HG03571 (cell line): ENCODE data around the gene PSMD4.
"Not testable (repeated sequence)": the region's sequence is repeated elsewhere in the genome, so short reads cannot be mapped to it uniquely, and the experiment has no call there.

Experiments used
- ATAC-seq: cut with Tn5 transposase; IDR thresholded peaks from one replicate; pipeline ENCODE4 v1.9.1; 2021; ENCODE audit not compliant: unreplicated experiment

The PSMD4 gene

GRCh38 chr1:151267760-151268159, 13.2 kb downstream of the PSMD4 start:
- no peak for ATAC-seq

DNA sequence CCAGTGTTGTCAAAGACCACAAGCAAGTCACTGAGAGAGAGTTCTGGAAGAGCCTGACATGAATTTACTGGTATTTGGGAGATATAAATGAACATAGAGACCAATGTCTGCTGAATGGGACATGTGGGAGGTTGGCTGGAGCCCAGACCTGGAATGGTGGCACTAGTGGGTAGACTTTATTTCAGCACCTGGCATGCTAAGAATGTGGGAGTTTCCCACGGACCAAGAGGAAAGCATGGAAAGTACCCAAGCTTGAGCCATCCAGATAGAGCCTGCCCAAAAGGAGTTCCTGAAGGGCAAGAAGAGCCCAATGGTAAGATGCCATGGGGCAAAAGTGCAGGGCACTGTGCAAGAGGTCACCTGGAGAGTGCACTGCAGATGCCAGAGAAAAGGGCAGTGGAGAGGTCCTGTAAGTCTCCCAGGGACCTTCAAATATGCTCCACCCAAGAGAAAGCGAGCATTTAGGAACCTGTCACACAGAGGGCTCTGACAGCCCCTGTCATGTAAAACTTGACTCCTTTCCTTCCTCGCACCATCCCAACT, 19.5 kb downstream of the PSMD4 start:
- ATAC-seq = no peak

DNA sequence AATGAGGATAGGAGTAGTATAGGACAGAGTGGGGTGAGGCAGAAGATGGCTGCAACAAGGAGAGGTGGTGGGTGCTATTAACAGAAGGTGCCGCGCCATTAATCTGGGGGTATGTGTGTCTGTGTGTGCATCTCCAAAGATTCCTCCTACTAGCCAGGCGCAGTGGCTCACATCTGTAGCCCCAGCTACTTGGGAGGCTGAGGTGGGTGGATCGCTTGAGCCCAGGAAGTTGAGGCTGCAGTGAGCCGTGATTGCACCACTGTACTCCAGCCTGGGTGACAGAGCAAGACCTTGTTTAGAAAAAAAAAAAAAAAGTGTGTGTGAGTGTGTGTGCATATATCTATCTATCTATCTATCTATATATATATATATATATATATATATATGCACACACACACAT, 20.8 kb downstream of the PSMD4 start:
- not testable (repeated sequence) for ATAC-seq

DNA sequence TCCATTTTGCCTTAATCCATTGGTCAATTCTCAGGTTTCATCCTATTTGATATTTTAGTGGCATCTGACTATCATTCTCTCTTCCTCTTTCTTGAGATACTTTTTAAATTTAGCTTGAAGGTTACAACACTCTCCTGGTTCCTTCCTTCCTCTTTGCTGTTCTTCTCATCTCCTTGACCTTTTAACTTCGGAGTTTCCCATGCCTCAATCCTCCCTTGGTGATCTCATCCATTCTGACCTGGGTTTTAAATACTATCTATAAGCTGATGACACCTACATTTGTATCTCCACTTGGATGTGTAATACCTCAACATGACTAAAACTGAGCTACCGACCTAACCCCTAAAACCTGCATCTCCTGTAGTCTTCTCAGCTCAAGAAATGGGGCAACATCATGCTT, 22.7 kb downstream of the PSMD4 start:
- ATAC-seq = no peak

DNA sequence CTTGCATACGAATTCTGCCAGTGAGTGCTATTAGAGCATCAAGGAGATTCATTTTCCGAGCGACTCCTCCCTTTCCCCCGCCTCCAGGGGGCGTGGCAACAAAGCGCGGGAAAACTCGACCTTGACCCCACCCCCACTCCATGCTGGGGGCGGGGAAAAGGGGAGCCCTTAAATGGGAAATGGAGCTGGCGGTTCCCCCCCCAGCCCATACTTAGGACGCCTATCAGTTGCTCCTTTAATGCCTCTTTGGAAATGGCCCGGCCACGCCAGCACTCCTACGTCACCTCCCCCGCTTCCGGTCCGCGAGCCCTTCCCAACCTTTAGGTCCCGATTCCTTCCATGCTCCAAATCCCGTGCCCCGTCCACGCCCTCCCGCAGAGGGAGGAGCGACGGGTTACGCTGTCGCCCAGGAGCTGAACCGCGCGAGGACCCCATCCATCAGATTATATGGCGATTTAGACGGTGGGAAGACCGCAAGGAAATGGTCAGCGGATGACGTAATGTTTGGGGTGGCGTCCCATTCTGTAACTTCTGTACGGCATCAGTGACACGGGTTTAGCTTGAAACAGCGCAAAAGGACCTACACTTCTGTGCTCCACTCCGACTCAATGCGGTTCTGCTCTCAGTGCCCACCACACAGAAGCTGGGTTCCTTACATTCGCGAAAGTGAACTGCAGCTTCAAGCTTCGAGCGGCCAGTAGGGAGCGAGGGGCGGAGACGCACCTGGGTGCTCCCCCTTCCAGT, 26.9 kb downstream of the PSMD4 start:
- ATAC-seq = peak; percentile 39

DNA sequence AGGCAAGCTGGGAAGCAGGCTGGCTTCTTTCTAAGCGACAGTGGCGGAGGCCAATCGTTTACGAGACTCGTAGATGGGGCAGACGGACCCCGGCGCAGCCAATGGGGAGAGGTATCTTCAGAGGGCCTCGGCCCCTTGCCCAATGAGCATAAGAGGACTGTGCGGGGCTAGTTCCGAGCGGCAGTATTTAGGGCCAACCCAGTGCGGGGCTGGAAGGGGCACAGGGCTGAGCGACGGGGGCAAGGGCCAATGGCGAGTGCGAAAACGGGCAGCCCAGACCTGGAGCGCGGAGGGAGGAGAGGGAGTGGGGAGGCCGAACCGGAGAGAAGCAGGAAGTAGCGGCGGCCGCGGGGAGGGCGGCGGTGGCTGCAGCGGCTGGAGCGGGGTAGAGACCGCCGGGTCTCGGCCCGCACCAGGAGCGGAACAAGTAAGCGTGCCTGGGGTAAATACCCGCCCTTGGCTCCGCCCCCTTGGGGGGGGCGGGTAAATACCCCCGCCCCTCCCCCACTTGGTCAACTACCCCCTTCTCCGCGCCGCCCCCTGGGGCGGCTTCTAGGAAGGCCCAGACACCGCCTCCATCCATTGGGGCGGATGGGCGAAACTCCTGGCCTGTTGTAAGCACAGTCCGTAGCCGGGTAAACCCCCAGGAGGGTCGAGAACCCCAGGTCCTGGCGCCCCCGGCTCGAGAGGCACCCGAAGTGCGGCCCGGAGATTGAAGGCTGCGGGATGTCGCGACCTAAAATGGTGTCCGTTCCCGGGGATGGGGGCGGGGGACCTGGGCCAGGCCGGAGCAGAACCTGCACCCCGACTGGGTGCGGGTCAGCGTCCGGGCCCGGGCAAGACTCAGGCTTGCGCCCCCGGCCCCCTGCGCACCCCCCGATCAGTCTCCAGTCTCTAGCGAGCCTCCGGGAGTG, 27.7 kb downstream of the PSMD4 start, which contains the start of gene ZNF687:
Gene ZNF687 (plus strand): TSS at position 331 of the 914 bp plus-strand sequence. CDS start 3,993 bp downstream, outside the sequence.
- peak; percentile 76 for ATAC-seq

- ATAC-seq = no peak
These were observed 28.6 kb downstream of the PSMD4 start for GRCh38 chr1:151282883-151283725.

DNA sequence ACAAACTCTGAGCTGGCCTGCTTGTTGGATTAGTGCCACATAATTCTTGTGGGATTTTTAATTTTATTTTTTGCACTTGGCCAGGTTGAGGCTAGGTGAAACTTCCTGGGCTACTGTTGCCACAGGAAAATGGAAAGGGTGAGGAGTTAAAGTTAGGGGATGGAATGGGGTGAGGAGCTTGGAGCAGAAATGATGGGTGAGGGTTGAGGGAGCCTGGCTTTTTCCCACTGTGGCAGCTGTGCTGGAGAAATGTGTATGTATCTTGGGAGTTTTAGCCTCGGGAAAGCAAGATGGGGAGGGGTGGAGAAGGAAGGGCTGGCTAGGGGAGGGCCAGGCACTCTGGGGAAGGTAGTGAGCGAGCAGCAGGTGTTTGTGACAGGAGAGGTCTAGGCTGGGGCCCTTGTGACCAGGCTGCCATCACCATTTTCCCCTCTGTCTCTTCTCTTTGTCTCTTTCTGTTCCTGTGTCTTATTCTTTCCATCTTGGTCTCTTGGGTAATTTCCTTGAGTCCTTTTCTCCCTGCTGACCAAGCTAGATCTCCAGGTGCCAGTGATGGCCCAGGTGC, 29.6 kb downstream of the PSMD4 start:
- no peak for ATAC-seq

- no peak for ATAC-seq
These were observed 32.2 kb downstream of the PSMD4 start for GRCh38 chr1:151286619-151287340.

DNA sequence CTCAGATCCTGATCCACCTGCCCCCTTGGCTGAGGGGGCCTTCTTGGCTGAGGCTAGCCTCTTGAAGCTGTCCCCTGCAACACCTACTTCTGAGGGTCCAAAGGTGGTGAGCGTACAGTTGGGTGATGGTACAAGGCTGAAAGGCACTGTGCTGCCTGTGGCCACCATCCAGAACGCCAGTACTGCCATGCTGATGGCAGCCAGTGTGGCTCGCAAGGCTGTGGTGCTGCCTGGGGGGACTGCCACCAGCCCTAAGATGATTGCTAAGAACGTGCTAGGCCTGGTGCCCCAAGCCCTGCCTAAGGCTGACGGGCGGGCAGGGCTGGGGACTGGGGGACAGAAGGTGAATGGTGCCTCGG, 32.8 kb downstream of the PSMD4 start:
- ATAC-seq = no peak

- no peak for ATAC-seq
These were observed 33.4 kb downstream of the PSMD4 start for GRCh38 chr1:151287767-151288500.

DNA sequence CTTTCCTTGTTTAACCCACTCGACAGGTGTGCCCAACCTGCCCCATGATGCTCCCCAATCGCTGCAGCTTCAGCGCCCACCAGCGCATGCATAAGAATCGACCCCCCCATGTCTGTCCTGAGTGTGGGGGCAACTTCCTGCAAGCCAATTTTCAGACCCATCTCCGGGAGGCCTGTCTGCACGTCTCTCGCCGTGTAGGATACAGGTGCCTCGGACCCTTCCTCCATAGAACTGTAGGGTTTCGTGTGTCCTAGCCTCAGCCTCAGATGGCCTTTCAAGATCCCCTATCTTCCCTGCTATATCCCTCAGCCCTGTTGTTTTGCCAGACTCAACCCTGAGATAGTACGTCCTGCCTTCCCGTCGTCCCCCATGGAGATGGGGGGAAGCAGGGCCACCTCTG, 34.0 kb downstream of the PSMD4 start:
- no peak for ATAC-seq

GRCh38 chr1:151289080-151289935, 34.8 kb downstream of the PSMD4 start:
- no peak for ATAC-seq

DNA sequence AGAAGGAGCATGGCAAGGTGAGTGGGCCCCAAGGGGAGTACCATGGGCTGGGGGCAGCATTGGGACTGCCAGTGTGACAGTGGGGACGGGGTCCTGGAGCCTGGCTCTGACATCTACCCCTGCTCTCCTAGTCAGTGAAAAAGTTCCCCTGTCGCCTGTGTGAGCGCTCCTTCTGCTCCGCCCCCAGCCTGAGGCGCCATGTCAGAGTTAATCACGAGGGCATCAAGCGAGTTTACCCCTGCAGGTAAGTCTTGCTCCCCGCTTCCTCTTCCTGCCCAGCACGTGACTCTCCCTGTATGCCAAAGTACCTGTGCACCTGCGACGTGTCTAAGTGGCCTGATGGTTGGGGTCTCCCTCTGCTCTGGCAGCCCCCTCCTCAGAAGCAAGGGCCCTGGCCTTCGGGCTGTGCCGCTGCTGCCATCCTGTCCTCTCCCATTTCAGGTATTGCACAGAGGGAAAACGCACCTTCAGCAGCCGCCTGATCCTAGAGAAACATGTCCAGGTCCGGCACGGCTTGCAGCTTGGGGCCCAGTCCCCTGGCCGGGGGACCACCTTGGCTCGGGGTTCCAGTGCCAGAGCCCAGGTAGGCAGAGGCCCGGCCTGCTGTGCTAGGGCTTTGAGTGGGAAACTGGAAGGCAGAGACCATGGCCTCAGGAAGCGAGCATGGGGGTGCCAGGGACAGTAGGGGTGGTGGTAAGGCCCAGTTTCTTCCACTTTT, 35.6 kb downstream of the PSMD4 start:
- ATAC-seq = no peak

GRCh38 chr1:151290709-151291303, 36.3 kb downstream of the PSMD4 start:
- no peak for ATAC-seq

DNA sequence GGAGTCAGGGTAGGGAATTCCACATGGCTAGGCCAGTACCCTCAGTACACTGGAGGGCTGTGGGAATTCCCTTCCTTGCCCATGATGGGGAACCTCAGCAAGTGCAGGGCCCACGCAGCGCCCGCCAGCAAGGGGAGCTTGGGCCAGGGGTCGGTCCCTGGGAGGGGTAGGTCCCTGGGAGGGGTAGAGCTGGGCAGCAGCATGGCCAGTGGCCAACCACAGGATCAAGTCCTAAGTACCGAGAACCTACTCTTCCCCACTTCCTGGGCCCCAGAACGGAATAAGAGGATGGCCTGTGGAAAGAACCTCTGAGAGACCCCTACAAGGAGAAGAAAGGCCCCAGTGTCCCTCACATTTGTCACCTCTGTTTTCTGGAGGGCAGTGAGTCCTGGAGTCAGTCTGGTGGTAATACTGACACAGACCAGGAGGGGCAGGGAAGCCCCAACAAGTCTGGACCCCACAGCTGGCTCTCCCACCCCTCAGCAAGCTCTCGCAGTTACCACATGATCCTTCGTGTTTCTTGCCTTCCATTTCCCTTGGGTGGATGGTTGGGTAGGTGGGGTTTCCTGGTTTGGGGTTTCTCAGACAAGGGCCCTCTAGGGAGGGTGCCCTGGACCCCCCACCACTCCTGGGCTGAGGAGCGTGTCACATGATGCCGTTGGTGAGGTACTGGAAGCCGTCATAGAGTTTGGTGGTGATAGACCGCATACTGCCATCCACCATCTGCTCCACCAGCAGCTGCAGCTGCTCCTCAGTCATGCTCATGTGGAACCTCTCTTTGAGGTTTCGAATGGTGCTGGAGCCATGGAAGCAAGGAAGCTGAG, 37.9 kb downstream of the PSMD4 start:
- ATAC-seq = no peak
